HG03575 (cell line): ENCODE measurements around the gene MEIKIN.

Source experiments
- ATAC-seq: cut with Tn5 transposase; IDR thresholded peaks from one replicate; pipeline ENCODE4 v1.9.1; 2021; ENCODE audit not compliant: unreplicated experiment, insufficient number of reproducible peaks, low FRiP score; ENCODE audit errors: extremely low read depth

MEIKIN gene

GRCh38 chr5:131945551-131946168, at the start of gene MEIKIN:
Gene MEIKIN (minus strand): TSS chr5:131945663. CDS start chr5:131945505, 158 bp downstream.
- ATAC-seq, result no peak

GRCh38 chr5:131994533-131995226, 49.2 kb upstream of the MEIKIN start:
- no peak for ATAC-seq

GRCh38 chr5:131994090-131994489, 48.6 kb upstream of the MEIKIN start:
- ATAC-seq, result no peak

GRCh38 chr5:131993676-131994075, 48.2 kb upstream of the MEIKIN start:
- no peak for ATAC-seq

- no peak for ATAC-seq
Observed at GRCh38 chr5:131992370-131992769, 46.9 kb upstream of the MEIKIN start.

- ATAC-seq, result no peak
Observed at GRCh38 chr5:131991593-131992324, 46.3 kb upstream of the MEIKIN start.

- ATAC-seq, result no peak
Observed at GRCh38 chr5:131990716-131991115, 45.3 kb upstream of the MEIKIN start.

- ATAC-seq, result no peak
Observed at GRCh38 chr5:131988601-131989000, 43.1 kb upstream of the MEIKIN start.

- no peak for ATAC-seq
Observed at GRCh38 chr5:131987251-131987650, 41.8 kb upstream of the MEIKIN start.

GRCh38 chr5:131986161-131986912, 40.9 kb upstream of the MEIKIN start:
- no peak for ATAC-seq

- ATAC-seq, result no peak
Observed at GRCh38 chr5:131984956-131985665, 39.6 kb upstream of the MEIKIN start.

GRCh38 chr5:131983244-131983771, 37.8 kb upstream of the MEIKIN start:
- ATAC-seq, result no peak

- ATAC-seq, result no peak
Observed at GRCh38 chr5:131981516-131981915, 36.1 kb upstream of the MEIKIN start.

GRCh38 chr5:131980696-131981095, 35.2 kb upstream of the MEIKIN start:
- ATAC-seq, result no peak

- no peak for ATAC-seq
Observed at GRCh38 chr5:131979816-131980215, 34.4 kb upstream of the MEIKIN start.

- no peak for ATAC-seq
Observed at GRCh38 chr5:131977212-131977604, 31.7 kb upstream of the MEIKIN start.

- no peak for ATAC-seq
Observed at GRCh38 chr5:131976414-131977211, 31.1 kb upstream of the MEIKIN start.
